HuH-7.5 (cell line): ENCODE results near the gene FLCN.

Experiments
- DNase-seq: peaks from one replicate; pipeline ENCODE4 v3.0.0; 2011; ENCODE audit warnings: low spot score

FLCN gene

DNA sequence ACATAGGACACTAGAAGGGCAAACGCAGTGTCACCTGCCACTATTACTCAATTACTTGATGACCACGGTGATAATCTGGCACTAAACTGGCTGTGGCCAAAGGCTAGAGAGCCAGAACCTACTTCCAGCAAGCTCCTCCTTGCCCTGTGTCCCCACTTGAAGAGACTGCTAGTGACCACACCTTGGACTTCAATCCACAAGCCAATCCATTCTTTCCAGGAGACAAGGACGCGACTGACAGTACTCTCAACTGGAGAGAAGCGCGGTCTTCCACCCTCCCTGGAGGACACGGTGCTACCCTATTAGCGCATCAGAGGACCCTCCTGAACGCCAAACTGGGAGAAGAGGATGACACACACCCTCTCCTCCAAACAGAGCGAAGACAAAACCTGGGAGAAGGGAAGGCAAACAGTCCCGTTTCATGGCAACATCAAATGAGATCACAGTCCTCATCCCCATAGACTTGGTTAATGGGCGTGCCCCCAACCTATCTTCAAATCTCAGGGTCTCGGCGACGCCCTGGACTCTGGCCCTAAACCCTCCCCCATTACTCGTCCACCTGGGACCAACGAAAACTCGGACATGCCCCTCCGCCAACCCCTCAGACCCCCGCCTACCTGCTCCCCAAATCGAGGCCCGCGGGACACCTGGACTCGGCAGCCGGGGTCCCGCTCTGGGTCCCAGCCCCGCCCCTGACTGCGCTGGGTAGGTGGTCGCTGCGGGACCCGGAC is 508 bp downstream of the FLCN start:
- no peak for DNase-seq

DNA sequence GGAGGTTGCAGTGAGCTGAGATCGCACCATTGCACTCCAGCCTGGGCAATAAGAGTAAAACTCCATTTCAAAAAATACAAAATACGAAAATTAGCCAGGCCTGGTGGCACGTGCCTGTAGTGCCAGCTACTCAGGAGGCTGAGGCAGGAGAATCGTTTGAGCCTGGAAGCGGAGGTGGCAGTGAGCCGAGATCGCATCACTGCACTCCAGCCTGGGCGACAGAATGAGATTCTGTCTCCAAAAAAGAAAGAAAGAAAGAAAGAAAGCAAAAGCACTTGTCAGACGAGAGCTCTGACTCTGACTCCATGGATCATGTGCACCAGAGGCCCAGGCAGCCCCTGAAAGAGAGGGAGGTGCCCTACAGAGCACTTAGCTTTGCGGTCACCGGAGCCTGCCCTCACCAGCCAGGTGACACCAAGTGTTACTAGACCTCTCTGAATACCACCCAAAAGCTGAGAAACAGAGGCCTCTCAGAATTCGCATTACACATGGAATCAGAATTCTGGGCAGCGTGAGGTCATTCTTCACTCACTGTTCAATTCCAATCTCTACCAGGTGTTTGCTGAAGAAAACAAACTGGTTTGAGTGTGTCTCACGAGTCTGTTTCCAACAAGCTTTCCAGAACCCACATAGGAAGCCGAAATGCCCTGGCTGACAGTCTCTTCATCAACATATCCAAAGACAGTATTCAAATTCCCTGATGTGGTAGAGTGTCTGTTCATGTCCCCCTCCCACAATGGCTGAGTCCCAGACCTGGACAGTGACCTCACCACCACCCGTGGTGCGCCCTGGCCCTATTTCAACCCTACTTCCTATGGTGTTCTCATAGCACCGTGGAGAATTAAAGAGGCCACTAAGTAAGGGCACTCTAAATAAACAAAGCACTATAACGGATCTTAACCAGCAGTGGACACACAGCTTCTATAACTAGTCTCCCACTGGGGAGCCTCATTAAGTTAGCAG is 1.5 kb downstream of the FLCN start:
- no peak for DNase-seq

DNA sequence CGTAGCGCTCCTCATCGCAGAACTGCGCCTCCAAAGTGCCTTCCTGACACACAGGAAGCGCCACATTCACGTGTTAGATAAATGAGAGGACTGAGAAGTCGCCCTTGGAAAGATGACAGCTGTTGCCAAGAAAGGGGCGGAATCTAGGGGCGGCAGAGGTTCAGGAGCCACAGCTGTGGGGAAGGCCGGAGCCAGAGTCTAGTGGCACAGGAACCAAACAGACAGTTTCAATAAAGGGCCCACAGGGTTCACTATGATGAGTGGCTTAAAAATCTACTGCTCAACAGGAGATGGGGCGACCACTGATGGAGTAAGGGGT is 4.7 kb downstream of the FLCN start:
- no peak for DNase-seq

DNA sequence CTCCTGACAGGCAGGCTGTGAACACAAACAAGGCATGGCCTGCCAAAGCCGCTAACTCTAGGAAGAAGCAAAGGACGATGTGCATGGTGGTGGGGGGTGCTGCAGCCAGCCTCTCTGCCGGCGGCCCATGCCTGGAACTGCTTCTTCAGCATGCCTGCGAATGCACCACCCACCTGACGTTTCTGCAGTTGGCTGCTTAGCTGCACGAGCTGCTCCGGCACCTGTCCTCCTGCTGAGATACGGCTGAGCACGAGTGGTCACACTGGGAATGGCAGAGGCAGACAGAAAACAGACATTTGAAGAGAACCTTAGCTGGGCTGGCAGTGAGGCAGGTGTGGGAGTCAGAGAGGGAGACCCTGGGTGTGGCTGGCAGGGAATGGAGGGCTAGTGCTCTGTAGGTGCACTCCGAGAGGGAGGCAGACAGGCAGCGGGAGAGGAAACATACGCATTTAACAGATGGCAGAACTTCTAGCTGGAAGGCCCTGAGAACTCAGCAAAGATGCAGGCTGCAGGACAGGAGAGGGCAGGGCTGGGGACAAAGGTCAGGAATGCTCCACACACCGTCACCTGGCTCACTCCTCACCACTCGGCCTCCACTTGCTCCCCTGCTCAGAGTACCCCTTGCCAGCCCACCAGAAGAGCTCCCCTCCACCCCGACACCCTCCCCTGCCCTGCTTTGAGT is 5.2 kb downstream of the FLCN start:
- no peak for DNase-seq

DNA sequence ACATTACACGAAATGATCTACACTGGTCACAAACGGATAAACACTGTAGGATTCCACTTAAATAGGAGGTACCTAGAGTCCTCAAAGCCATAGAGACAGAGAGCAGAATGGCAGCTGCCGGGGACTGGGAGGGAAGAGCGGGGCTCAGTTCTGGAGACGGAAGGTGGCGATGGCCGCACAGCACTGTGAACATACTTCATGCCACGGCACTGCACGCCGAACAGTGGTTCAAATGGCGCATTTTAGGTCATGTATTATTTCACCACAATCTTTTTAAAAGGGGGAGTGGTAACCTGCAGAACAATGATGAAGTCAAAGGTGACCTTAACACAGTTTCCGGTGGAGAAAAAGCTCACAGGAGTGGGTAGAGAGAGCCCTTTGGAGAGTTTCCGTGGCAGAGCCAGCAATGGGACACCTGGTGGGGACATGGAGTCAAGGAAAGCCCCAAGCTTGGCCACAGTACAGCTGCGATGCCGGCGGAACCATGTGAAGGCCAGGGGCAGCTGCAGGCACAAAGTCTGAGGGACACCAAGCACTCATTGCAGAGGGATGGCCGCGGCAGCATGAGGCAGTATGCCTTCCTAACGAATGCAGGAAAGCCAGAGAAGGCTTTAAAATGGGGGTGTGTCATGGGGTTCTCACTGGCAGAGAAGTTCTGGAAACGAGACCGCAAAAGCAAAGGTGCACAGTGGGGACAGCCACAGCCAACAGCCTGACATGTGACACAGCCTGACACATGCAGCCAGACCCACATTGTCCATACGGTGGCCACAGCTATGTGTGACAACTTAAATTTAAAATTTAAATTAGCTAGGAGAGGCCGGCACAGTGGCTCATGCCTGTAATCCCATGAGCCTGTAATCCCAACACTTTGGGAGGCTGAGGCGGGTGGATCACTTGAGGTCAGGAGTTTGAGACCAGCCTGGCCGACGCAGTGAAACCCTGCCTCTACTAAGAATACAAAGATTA is 7.3 kb downstream of the FLCN start:
- no peak for DNase-seq

DNA sequence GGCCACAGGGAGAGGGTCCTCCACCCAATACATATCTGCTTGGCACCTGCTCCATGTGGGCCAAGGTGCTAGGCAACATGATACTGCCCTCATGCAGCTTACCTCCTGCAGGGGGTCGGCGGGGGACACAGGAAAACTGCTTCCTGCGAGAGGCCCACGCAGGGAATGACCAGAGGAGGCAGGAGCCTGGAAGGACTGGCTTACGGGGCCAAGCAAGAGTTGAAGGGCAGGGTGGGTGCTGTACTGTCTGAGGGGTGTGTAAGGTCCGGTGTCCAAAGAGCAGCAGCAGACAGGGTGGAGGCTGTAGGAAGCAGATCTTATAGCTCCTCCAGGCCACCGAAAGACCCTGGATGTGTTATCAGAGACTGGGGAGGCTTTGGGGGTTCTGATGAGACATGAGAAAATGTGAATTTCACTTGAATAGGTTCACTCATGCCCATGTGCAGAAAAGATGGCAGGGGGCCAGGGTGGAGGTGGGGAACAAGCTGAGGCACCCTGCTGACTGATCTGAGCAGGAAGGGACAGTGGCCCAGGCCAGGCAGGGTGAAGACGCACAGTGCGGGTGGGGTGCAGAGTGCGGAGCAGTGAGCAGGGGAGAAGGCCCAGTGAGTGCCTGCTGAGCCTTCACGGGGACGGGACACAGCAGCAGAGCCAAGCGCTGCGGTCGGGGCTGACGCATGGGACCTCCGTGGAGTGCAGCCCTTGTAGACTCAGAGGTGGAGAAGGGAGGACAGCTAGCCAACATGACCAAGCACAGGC is 8.3 kb downstream of the FLCN start:
- no peak for DNase-seq

DNA sequence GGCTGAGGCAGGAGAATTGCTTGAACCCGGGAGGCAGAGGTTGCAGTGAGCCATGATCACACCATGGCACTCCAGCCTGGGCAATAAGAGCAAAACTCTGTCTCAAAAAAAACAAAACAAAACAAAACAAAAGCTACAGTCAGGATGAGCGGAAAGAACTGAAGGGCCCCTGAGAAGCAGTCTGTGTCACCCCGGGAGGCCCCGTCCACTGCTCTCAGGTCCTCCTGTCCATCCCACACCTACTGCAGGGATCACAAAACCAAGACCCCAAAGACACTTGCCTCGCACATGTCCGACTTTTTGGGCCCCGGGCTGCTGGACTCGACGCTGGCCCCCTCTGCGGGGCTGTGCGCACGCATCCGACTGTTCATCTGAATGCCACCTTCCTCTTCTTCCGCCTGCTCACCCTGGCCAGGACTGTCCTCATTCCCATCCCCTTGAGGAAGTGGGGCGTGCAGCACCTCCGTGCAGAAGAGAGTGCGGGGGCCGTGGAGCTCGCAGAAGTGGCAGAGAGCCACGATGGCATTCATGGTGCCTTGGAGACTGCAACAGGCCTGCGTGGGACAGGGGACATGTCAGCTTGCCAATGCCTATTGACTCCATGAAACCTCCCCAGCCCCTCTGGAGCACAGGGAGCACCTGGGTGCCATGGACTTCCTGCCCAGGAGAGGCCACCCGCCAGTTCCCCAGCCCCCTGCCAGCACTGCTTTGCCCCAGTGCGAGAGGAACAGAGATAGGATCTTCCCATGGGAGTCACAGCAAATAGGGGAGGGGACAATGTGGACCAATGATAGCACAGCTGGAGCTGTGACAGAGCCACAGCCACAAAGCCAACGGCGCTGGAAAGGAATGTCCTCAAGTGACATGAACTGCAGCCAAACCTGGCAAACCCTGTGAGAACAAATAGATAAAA is 9.1 kb downstream of the FLCN start:
- DNase-seq = no peak

DNA sequence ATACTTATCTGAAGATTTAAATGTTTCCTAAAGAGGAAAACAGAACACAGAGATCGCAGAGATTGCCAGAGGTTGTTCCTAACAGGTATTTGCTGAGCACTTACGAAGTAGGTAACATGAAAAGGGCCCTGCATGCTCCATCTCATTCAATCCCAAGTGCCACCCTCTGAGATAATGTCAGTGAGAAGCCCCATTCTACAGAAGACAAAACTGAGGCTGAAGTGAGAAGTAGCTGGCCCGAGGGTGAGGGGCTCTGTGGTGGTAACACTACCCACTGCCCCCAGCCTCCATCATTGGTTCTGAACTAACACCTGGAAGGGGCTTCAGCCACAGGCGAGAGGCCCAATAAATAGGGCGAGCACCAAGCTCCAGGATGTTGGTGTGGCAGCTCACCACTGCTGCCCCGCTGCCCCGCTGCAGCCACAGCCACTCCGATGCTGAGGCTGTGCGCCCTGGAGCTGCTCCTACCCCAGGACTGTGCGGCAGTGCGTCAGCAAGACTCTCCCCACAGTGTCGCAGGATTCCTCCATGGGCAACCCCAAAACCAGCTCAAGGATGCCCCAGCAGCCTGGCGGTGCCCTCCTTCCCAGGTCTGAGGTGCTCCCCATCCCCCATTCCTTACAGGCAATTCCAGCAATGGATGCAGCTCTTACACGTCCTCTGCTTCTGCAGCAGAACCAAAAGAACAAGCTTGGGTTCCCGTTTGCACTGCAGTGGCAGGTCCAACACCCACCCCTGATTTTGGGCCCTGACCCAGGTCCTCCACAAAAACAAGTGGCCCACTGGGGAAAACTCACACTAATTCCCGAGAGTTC is 10.3 kb downstream of the FLCN start:
- no peak for DNase-seq

DNA sequence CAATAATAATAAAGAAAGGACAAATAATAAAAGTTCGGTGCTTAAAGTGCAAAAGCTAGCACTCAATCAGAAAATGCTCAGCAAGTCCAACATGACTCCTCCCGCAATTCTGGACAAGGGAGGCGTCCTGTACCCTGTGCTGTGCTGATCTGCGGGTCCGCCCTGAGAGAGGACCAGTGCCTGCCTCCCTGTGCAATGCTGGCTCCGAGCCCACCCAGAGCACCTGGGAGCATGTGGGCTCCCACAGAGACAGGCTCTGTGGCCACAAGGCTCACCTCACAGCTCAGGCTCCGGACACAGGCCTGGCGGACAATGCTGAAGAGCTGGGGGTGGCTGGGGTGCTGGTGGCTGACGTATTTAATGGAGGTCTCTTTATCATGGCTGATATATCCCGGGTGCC is 11.1 kb downstream of the FLCN start:
- no peak for DNase-seq

DNA sequence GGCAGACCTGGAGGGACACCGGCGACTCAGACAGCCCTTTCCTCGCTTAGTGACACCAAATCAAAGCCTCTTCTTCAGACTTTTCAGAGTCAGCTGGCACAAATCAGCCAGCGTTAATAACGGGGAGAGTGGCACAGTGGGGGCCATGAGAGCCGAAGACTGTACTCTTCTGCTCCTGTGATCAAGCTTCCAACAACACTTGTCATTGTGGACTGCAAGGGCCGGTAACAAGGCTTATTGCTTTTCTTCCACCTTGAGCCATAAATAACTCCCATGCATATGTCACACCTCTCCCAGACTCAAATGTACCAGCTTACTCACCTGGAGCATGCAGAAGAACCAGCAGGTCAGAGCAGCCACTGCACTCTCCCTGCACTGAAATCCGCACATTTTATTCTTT is 12.8 kb downstream of the FLCN start:
- DNase-seq = no peak

DNA sequence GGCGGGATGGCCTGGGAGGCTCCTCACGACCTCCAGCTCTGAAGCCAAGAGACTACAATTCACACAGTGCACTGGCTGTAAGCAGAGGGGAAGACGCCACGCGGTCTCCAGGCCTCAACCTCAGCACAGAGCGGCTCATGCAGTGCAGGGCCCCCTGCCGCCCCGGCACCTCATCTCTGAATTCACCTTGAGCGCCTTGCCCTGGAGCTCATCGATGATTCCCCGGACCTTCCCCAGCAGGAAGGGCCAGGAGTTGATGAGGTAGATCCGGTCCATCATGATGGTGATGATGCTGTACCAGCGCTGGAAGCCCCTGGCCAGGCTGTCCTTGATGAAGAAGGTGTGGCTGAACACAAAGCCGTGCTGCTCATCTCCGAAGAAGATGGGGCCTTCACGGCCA is 13.2 kb downstream of the FLCN start:
- no peak for DNase-seq

DNA sequence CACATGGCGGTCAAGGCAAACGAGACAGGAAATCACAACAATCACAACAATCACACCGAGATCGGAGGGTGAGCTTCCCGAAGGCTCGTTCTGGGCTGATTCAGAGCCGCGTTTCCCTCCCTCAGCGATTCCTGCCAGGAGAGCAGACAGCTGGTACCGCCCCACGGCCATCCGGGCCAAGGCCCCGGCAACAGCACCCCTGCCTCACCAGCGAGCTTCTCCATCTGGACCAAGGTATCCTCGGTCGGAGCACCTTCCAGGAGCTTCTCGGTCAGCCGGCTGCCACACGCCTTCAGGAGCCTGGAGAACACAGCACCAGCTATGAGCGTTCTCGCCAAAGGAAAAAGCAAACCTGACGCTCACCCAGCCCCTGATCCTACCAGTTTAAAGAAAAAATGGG is 15.6 kb downstream of the FLCN start:
- DNase-seq = no peak

DNA sequence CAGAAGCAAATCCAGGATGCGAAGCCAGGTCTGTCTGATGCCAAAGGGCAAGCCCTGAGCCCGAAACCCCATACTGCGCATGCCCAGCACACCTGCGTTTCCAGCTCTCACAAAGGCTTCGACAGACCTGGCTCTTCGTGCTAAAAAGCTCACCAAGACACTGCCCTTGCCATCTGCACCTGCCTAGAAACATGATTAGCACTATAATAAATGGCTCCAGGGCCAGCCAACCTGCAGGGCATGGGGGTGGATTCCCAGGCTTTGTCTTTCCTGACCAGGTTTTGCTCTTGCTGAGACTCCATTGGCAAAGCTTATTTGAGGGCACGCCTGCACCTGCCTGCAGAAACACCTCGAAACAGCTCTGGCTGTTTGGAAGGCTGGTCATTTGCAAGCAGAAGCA is 16.4 kb downstream of the FLCN start:
- no peak for DNase-seq

DNA sequence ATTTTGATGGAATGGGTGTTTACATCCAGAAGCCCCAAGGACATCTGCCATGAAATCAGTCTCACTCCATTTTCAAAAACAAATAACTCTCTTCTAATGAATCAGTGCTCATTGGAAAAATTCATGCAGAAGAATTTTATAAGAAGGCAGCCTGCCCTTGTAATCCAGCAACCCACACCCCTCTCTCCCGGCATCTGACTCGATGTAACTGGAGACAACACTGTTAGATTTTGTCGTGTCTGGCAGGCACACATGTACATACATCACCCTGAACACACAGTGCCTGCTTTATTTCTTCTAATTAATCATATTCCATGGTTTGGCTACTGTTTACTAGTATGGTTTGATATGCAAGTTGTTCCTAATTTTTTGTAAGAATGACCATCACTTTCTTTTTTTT is 19.0 kb downstream of the FLCN start:
- no peak for DNase-seq

DNA sequence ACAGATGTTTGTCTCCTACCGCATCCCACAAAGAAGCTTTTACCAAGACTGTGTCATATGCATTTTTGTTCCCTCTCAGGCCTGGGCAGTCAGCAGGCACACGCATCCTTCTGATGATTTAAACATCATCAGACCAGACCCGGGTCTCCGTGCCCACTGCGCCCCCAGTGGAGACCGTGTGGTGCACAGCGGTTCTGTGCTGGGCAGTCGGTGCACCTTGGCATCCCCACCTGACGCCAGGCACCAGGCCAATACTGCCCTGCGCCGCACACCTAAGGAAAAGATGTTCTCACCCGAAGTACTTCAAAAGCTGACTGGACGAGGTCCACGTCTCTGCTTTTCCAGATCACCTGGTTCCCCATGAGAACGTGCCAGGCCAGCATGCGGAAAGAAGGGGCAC is 20.2 kb downstream of the FLCN start:
- DNase-seq = no peak

DNA sequence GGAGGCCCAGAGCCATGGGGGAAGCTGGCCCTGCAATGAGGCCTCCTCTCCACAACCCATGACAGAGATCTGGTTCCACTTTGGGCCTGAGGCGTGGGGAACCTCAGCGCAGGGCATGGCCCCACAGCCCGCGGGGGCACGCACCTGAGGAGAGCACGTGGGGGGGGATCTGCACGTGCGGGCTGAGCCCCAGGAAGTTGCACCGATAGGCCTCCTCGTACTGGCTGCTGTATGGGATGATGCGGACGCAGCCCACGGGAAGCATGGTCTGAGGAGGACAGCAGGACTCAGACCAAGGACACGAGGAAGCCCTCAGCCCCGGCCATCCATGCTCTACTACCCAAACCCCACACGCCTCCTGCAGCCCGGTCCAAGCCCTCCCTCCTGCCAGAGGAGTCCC is 20.7 kb downstream of the FLCN start:
- DNase-seq = no peak

DNA sequence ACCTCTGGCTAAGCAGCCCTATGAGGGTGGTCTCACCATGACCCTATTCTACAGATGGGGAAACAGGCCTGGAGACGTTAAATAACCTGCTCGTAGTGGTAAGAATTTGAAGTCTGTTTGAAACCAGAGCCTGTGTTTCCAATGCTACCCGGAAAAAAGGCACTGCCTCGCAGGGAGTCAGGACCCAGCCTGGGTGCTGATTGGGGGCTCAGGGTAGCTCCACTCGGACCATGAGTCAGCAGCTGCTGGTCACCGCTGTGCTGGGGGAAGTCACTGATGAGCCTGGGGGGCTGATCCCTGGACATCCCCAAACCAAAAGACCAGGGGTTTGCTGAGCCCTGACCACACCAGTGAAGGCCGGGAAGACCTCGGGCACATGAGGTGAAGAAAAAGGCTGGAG is 21.4 kb downstream of the FLCN start:
- no peak for DNase-seq

DNA sequence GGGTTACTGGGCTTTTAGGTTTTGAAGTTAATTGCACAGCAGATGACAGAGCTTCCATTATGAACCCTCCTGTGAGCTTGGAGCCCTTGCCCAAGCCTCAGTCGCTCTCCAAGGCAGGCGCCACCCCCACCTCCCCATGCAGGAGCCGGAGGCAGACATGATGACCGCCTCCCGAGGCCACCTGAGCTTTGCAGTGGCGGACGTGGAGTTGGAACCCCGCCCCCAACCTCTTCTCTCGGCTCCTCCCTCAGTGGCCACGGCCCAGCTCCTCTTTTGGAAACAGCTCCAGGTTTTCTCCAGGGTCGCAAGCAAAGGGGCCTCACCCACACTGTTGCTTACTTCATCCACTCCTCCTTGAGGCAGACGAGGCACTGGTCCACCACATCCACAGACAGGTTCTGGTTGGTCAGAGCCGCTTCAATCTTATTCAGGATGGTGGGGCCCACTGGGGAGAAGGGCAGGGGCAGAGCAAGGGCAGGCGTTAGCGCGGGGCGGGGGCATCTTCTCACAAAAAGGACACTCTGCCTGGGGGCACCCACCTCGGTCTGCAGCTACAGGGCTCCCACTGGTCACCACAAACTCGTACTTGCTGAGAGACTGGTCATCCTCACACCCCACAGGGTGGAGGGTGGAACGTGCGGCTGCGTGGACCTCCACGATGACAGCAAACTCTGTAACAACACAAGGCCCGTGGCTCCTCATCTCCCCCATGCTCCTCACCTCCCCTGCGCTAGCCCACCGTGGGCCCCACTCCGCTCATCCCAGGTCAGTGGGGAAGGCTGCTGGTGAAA is 22.1 kb downstream of the FLCN start:
- DNase-seq = no peak
